ENCODE measurements around the gene GABRE.

GABRE gene

DNA sequence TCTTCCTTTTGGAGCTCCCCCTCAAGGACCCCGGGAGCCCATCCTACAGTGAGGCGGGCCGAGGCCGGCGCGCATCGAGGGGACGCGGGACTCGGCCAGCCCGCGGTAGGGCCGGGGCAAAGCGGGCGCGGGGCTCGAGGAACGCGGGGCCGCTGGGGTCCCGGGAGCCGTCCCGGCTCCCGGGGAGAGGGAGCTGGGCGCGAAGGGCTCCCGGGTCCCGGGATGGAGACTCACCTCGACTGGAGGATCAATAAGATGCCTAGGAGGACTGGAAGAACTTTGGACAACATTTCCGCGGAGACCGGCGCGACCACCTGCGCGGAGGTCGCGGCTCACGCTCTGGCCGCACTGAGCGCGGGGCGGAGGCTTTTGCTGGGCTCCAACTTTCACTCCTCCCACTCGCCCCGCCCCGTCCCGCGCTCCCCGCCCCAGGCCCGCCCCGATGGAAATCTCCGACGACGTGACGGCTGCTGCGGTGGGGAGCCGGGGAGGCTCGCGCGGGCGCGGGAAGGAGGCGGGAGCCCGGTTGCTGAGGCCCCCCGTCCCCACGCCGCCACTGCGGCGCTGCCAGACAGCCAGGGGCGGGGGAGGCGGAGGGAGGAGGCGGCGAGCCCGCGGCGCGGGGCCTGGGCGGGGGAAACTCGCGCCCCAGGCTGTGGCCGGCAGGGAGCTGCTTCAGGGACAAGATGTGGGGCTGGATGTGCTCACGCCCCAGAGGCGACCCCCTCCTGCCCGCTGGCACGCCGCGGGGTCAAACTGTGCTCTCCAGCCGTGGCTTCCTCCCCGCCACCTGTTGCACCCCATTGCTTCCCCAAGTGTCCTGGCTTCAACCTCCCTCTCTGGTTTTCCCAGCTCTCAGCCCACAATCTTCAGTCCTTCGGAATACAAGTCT lies at the start of gene GABRE:
TSS of gene GABRE (minus strand) at position 341 of the 892 bp plus-strand sequence. CDS start at position 290, 51 bp downstream.
- DNase-seq (ENCODE audit: low read depth, low spot score) = peak; percentile 69

GRCh38 chrX:152020888-152021287 lies 46.4 kb upstream of the GABRE start:
- no peak for DNase-seq (ENCODE audit: low read depth, low spot score)

DNA sequence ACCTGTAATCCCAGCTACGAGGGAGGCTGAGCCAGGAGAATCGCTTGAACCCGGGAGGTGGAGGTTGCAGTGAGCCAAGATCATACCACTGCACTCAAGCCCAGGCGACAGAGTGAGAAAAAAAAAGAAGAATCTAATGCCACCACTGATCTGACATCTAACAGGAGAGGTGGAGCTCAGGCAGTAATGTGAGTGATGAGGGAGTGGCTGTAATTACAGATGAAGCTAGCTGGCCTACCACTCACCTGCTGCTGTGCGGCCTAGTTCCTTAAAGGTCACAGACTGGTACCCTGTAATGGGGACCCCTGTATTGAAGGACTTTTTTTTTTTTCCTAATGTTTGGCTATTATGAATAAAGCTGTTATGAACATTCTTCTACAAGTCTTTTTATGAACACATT lies 25.3 kb upstream of the GABRE start:
- no peak for DNase-seq (ENCODE audit: low read depth, low spot score)

DNA sequence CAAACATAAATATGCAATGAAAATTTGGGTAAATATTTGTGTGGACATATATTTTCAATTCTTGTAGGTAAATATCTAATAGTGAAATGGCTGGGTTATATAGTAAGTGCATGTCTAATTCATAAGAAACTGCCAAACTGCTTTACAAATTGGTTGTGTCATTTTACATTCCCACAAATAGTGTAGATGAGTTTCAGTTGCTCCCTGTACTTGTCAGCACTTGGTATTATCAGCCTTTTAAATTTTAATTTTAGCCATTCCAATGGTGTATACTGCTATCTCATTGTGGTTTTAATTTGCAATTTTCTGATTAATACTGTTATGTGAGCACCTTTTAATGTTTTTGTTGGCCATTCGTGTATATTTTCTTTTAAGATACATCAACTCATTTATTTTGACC lies 23.1 kb upstream of the GABRE start:
- no peak for DNase-seq (ENCODE audit: low read depth, low spot score)

- DNase-seq (ENCODE audit: low read depth, low spot score) = no peak
These were observed 21.9 kb upstream of the GABRE start for GRCh38 chrX:151996347-151996746.

DNA sequence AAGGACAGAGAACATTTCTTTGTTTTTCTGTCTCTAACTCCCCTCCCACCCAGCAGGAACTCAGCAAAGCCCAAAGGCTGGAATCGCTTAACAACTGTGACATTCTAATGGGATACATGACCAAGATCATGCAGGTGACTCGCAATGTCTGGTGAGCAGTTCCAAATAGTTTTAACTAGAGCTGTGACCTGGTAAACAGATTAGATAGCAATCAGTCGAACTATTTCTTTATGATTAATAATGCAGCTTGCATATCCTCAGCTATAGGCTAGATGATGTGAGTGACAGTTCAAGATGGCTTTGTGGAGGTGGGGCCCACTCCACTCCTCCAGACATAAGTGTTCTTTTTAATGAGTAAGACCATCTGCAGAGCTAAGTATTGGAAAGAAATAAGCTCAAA lies 20.0 kb upstream of the GABRE start:
- DNase-seq (ENCODE audit: low read depth, low spot score) = no peak

DNA sequence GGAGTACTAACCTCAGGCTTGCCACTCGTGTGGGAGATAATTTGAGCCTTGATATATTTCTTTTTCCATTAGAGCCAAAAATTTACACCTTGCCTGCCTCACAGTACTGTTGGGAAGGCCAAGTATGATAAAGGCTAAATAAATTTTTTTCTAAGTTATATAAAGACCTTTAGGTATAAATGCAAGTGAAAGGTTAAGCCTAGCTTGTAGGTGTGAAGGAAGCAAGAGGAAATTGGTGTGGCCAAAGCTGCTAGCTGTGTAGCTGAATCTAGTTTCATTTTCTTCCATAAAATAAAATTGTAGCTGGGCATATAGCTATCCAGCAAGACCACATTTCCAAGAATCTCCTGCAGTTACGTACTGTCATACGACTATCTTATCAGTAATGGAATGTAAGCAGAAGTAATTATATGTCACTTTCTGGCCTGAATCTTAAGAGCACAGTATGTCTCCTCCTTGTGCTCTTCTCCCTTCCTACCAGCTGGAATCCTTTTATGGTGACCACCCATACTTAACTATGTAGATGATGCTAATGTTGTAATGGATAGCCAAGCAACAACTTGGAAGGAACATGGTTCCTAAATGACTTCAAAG lies 14.3 kb upstream of the GABRE start:
- DNase-seq (ENCODE audit: low read depth, low spot score) = no peak

DNA sequence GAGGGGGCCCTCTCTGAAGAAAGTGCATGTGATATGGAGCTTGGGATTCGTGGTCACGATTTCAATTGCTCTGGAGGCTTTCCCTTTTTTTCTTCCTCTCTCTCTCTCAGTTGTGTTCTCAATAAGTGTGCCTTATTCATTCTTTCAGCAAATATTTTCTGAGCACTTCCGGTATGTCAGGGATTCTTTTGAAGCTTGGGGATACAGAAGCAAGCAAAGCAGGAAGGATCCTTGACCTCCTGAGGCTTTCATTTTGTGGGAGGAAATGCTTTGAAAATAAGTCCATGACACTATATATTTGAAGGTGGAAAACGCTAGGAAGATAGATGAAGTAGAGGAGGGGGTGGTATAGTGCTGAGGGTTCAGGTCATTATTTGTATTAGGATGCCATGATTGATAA lies 12.6 kb upstream of the GABRE start:
- no peak for DNase-seq (ENCODE audit: low read depth, low spot score)

DNA sequence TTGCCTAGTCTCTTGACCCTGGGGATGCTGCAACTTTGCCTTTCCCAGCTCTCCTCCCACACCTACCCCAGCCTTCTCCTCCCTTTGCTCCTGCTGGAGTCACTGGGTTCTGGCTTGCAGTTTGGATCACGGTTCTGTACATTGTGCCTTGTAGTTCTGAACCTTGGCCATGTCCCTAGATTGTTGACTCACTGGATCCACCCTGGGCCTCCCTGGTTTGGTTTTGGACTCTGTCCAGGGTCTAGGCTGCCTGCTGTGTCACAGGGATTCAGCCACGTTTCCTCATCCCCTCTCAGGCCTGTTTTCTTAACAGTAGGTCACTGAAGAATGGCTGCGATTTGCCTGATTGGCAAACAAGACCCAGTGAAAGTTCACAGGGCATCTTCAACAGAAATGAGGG lies 11.5 kb upstream of the GABRE start:
- peak; percentile 46 for DNase-seq (ENCODE audit: low read depth, low spot score)

DNA sequence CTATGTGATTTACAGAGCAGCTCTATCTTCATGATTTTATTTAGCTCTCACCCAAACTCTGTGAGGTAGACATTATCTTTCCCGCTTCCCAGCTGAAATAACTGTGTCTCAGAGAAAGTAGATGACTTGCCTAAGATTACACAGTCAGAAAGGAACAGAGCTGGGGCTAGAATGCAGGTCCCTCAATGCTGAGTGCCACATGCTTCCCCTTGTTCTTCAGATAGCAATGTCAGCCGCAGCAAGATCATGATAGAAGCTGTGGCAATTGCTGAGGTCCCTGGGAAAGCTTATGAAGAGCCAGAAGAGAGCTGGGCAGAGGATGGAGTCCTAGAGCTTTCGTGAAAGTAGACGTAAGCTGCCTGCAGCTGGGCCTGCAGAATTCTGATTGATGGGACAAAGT lies 11.1 kb upstream of the GABRE start:
- DNase-seq (ENCODE audit: low read depth, low spot score) = no peak

DNA sequence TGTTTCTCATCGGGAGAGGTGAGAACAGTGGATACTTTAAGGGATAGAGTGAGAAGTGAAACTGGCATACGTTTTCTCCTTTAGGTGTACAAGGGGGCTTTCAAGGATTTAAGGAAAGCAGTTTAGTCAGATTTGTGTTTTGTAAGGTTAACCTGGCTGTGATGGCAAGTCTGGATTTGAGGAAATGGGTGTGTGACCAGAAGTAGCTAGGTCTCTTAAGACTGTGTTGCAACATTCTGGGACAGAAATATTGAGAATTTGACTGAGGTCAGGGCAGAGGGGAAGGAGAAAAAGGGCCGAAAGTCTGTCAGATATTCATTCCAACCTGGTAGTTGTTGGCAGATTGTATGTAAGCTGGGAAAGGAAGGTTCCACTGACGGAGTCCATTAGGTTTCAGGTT lies 10.4 kb upstream of the GABRE start:
- DNase-seq (ENCODE audit: low read depth, low spot score) = no peak

GRCh38 chrX:151984328-151984727 lies 9.9 kb upstream of the GABRE start:
- DNase-seq (ENCODE audit: low read depth, low spot score) = peak; percentile 65

DNA sequence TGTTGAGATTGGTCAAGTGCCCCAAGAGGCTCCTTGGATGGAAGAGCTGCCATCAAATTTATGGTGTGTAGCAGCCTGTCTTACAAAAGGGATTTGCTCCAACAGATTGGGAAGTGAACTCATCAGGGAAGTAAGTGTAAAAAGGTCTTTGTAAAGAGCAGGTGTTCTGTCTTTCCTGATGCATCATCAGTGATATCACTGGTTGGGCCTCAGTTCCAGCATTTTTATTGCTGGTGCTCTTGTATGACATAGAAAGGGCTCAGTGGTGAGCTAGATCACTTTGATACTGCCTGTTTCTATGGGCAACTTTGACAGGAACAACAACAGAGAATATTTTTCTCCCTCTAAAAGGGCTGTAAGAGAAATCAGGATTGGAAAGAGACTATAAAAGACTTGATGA lies 8.7 kb upstream of the GABRE start:
- DNase-seq (ENCODE audit: low read depth, low spot score) = no peak

GRCh38 chrX:151982222-151982621 lies 7.7 kb upstream of the GABRE start:
- DNase-seq (ENCODE audit: low read depth, low spot score) = peak; percentile 75

- DNase-seq (ENCODE audit: low read depth, low spot score) = no peak
These were observed 6.7 kb upstream of the GABRE start for GRCh38 chrX:151981129-151981528.

- DNase-seq (ENCODE audit: low read depth, low spot score) = no peak
These were observed 3.4 kb upstream of the GABRE start for GRCh38 chrX:151977923-151978322.

GRCh38 chrX:151977009-151977408 lies 2.5 kb upstream of the GABRE start:
- no peak for DNase-seq (ENCODE audit: low read depth, low spot score)

DNA sequence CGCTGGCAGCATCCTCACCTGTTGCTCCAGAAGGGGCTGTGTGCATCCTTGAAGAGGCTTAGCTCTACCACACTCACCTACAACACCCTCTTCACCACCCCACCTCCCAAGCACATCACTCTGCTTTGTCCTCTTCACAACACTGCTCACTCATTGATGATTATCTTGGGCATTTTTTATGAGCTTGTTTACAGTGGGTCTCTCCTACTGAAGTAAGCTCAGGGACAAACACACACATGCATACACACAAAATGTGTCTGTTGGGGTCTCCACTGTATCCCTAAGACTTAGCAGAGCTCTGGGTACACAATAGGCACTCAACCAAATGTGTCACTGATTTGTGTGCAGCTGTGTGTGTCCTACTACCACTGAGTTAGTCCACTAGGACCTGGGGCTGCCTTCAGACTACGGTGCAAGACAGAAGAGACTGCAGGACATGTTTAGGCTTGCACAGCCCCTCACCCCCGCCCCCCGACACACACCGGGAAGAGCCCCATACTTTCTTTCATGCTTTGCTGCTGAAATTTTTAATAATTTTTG lies 1.3 kb upstream of the GABRE start:
- no peak for DNase-seq (ENCODE audit: low read depth, low spot score)

GRCh38 chrX:151975228-151975593 lies 735 bp upstream of the GABRE start:
- DNase-seq (ENCODE audit: low read depth, low spot score) = no peak

- peak; percentile 54 for DNase-seq (ENCODE audit: low read depth, low spot score)
These were observed 583 bp downstream of the GABRE start for GRCh38 chrX:151973851-151974335.

DNA sequence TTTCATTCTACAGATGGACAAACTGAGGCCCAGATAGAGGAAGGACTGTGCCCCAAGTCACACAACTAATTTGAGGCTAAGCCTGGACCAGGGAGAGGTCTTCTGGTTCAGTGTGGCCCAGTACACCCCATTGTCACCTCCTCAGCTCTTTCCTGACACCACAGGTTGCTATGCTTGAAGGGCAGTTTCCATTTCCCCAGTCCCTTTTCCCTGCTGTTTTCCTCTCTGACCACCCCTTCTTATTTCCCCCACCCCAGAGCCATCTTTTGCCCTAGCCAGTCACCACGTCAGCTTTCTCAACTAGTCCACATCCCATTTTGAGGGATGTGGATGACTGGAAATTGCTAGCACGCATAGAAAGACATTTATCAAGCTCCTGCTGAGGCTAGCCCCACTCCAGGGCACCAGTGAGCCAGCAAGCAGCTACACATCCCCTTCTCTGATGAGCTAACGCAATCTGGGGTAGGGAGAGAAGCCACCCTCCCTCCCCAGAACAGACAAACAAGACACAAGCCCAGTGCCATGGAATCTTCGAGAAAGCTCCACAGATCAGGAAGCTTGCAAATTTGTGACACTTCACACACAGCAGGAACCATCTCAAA lies 1.3 kb downstream of the GABRE start:
- no peak for DNase-seq (ENCODE audit: low read depth, low spot score)

DNA sequence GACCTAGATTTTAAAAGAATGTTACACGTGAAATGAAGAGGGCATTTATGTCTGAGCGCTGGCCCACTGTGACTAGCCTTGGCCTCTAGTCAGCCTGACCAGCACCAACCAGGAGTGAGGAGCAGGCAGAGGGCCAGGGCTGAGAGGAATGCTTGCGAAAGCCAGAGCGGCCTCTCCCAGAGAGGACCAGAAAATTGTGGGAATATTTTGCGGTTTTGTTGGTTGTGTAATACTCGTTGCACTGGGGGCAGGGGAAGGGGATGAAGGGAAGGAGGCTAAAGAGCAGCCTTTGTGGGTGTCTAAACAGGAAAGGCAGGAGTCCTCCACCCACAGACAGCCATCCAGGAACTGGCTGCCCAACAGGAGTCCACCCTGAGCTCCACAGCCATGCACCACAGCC lies 3.8 kb downstream of the GABRE start:
- DNase-seq (ENCODE audit: low read depth, low spot score) = peak; percentile 87

Measured in astrocyte of the hippocampus (primary cell).